Hematopoietic multipotent progenitor cell (in vitro differentiated cells): Measurements from ENCODE around the gene KPNA2. TPM values are rescaled to one million over a fixed set of nuclear protein-coding genes. Genes with fewer than 3 reads are reported as not detected.
A peak's percentile ranks its signal among the peaks of the same experiment; 100 is the strongest.
"Not testable (repeated sequence)": the region's sequence is repeated elsewhere in the genome, so short reads cannot be mapped to it uniquely, and the experiment has no call there.

Experiments
- DNase-seq, 3 donors: peaks; one replicate each; pipeline ENCODE4 v3.0.0-alpha.2; 2011 to 2015; ENCODE audit warnings: low read depth in 2 of 3, low spot score in 2 of 3
- total RNA-seq: library from RNA; depleted of rRNA; stranded (reverse); fragments of >200 nt; gene quantifications from one replicate; pipeline ENCODE4 v1.2.3, GENCODE V29; 2012

The KPNA2 gene
- 28.3 TPM for total RNA-seq

- peak; percentile 81 to 99 (median 98) for DNase-seq
Measured at GRCh38 chr17:68035523-68036303, at the start of gene KPNA2. TSS of gene KPNA2 (plus strand) at chr17:68035735. CDS start at chr17:68037133, 1,398 bp downstream.

DNA sequence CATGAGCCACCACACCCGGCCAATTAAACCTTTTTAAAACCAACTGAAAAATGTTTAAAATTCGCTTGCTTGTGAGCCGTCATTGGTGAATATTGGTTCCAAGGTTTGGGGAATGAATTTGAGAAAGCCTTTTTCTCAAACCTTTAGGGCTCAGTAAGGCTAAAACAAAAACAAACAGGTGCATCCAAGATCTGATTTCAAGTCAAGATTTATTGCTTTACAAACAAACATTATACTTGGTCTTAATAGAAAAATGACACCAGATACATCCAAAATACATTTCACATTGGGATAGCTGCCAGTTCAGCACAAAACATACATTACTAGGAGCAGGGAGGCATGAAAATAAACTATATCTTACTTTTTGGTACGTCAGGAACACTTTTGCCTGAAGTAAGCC, 44.6 kb upstream of the KPNA2 start:
- DNase-seq: no peak

DNA sequence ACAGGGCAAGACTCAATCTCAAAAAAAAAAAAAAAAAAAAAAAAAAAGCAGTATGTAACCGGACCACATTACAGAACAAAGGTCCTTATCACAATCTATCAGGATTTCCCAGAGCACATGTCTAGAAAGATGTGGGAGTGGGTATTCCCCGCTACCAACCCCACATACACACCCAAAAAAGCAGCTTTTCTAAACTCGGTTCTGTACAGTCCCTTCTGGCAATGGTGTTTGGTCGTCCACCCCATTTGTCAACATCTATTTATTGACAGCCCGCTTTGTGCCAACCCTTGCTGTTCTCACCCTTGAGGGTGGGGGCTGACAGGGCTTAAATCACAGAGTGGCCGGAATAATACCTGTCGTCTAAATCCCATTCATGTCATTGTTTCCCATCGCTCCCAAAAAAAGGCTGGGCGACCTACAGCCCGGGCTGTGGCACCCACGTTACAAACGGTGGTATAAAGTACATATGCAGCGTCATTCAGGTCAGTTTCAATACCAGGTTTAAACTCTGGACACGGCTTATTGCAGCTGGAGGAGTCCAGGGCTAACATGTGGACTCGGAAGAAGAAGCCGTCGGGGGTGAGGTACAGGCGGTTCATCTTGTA, 42.9 kb upstream of the KPNA2 start:
- DNase-seq: peak in 2 of 3 donors; percentile 44 to 45

DNA sequence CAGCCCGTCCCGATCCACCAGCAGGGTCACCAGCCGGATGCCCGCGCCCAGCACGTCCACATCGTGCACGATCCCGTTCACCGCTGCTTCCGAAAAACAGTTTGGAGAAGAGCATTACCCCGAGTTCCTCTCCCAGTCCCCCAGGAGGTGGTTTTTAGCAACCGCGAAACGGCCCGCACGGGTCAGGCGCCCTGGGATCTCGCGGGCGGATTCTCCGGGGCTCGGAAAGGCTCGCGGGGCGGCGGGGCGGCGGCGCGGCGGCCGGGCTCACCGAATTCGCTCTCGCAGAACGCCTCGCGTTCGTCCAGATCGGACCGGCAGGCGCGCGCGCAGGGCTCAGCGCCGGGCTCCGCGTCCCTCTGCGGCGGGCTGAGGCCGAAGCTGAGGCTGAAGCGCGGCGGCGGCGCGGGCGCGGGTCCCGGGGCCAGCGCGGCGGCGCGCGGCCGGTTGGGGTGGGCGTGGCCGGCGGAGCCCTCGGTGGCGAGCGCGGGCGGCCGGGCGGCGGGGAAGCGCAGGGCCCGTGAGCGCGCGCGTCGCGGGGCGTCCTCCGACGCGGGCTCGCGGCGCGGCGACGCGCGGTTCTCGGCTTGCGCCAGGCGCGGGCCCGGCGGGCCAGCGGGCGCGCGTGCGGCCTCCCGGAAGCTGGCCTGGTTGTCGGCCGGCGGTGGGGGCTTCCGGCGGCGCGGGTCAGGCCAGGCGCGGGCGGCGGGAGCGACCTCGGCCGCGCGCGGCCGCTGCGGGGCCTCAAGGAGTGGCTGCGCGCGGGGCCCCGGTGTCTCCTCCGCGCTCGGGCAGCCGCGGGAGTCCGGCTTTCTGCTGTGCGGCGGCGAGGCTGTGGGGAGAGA, 42.2 kb upstream of the KPNA2 start:
- peak; percentile 46 to 77 (median 75) for DNase-seq

DNA sequence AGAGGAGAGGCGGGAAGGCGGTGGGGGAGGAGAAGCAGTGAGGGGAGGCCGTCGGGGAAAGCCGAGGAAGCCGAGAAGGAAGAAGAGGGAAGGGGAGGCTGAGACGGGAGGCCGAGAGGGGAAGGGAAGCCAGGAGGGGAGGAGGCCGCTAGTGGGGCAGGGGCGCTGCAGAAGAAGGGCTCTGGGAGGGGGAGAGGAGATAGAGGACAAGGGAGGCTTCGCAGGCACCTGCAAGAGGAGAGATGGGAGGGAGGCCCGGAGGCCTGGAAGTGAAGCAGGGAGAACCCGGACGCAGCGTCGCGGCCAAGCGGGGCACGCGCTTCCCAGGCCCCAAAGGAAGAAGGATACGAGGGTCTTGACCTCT, 41.6 kb upstream of the KPNA2 start:
- DNase-seq: peak in 1 of 3 donors; percentile 24

- peak in 1 of 3 donors; percentile 19 for DNase-seq
Measured at GRCh38 chr17:67994817-67995569, 40.5 kb upstream of the KPNA2 start.

DNA sequence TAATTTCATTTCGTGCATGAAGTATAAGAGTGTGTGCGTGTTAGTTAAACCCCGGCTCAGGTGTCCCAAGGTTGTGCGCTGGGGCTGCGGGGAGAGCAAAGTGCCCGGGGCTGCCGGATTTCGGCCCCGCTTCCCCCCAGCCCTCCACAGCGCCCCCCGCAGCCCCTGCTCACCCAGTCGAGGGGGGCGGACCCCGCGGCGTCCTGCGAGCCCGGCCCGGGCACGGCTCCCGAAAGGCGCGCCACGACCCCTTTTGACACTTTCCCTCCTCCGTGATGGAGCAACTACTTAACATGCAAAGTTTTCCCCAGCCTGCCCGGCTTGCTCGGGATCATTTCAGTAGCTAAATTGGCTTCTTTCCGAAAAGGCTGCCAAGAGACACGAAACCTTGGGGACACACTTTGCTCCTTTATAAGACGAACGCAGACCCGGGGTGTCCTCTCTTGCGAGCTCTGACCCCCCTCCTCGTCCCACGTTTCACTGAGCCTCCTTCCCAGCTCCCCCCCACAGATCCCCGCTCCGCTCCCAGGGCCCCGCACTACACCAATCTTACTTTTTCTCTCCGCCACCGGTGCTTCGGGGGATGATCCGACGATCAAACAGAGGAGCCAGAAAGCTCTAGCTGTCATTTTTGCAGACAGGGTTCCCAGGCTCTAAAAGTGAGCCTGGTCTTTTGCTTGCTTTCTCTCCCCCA, 39.8 kb upstream of the KPNA2 start:
- DNase-seq: peak in 1 of 3 donors; percentile 17

- not testable (repeated sequence) for DNase-seq
Measured at GRCh38 chr17:67996301-67997171, 39.0 kb upstream of the KPNA2 start, which contains the start of gene C17orf58. TSS of gene C17orf58 (minus strand) at chr17:67996469. CDS start at chr17:67996198, 271 bp downstream.

GRCh38 chr17:67998466-67998865, 37.1 kb upstream of the KPNA2 start:
- DNase-seq: no peak

- no peak for DNase-seq
Measured at GRCh38 chr17:67999291-67999911, 36.1 kb upstream of the KPNA2 start.

DNA sequence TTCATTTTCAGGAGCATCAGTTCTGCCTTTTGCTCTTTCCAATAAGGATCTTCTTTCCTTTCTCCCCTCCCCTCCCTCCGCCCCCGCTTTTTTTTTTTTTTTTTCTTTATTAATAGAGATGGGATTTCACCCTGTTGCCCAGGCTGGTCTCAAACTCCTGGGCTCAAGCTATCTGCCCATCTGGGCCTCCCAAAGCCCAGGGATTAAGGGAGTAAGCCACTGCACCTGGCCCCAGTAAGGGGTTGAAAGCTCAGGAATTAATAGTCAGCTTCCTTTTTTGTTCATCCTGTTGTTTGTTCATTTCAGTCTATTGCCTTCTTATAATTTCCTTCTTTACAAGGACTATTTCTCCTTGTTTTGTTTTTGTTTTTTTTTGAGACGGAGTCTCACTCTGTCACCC, 31.3 kb upstream of the KPNA2 start:
- DNase-seq: no peak

- no peak for DNase-seq
Measured at GRCh38 chr17:68006797-68007196, 28.7 kb upstream of the KPNA2 start.

DNA sequence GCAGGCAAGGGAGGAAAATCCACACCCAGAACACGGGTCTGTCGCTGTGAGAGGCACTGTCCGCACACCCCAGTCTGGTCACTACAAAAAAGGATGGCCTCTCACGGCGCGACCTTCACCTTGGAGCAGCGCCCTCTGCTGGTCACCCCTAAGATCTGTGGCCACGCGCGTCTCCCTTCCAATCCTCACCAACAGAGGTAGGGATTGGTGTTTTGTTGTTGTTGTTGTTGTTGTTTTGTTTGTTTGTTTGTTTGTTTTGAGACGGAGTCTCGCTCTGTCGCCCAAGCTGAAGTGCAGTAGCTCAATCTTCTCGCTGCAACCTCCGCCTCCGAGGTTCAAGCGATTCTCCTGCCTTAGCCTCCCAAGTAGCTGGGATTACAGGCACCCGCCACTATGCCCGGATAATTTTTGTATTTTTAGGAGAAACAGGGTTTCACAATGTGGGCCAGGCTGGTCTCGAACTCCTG, 24.3 kb upstream of the KPNA2 start:
- DNase-seq: peak in 2 of 3 donors; percentile 49 to 59

DNA sequence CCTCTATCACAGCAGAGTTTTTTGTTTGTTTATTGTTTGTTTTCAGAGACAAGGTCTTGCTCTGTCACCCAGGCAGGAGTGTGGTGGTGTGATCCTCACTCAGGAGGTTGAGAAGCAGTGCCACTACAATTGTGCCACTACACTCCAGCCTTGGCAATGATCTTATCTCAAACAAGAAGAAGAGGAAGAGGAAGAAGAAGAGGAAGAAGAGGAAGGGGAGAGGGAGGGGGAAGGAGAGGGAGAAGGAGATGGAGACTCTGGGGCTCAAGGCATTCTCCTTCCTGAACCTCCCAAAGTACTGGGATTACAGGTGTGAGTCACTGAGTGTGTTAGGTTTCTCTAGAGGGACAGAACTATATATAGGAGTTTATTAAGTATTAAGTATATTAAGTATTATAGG, 22.1 kb upstream of the KPNA2 start:
- no peak for DNase-seq

GRCh38 chr17:68015081-68015723, 20.3 kb upstream of the KPNA2 start:
- DNase-seq: no peak

DNA sequence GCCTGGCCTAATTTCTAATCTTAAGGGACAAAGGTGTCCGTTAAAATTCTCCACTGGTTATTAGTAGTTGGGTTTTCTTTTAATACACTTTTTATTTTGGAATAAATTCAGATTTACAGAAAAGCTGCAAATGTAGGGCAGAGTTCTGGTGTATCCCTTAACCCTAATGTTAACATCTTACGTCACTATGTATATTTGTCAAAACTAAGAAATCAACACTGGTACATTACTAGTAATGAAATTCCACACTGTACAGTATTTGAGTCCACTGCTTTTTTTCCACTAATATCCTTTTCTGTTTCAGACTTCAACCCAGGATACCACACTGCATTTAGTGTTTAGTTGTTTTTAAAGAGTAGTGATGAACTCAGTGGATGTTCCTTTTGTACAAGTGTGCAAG, 18.7 kb upstream of the KPNA2 start:
- DNase-seq: no peak

- DNase-seq: not testable (repeated sequence)
Measured at GRCh38 chr17:68018493-68018892, 17.0 kb upstream of the KPNA2 start.

DNA sequence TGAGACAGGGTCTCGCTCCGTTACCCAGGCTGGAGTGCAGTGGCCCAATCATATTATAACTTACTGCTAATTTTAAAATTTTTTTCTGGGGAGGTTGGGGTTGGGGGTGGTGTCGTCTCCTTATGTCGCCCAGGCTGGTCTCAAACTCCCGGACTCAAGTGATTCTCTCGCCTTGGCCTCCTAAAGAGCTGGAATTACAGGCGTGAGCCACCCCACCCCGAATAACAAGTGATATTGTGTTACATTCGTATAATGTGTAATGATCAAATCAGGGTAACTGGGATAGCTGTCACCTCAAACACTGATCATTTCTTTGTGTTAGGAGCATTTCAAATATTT, 16.2 kb upstream of the KPNA2 start:
- no peak for DNase-seq
